ENCODE results near the gene TNFRSF12A.

TNFRSF12A gene

GRCh38 chr16:3020247-3020603 is at the start of gene TNFRSF12A:
Gene TNFRSF12A, plus strand, starts transcription at chr16:3020368. Its CDS starts 30 bp downstream, at chr16:3020398.
- peak; percentile 91 for DNase-seq

GRCh38 chr16:2970563-2970962 is 49.6 kb upstream of the TNFRSF12A start:
- DNase-seq = peak; percentile 47

- DNase-seq = no peak
Observed at GRCh38 chr16:2971134-2971984, 48.8 kb upstream of the TNFRSF12A start.

GRCh38 chr16:2971985-2972784 is 48.0 kb upstream of the TNFRSF12A start:
- peak; percentile 72 for DNase-seq

GRCh38 chr16:2973093-2973492 is 47.1 kb upstream of the TNFRSF12A start:
- DNase-seq = peak; percentile 66

- DNase-seq = no peak
Observed at GRCh38 chr16:2973605-2974318, 46.4 kb upstream of the TNFRSF12A start.

GRCh38 chr16:2974319-2975056 is 45.7 kb upstream of the TNFRSF12A start:
- DNase-seq = no peak

- no peak for DNase-seq
Observed at GRCh38 chr16:2975161-2975795, 44.9 kb upstream of the TNFRSF12A start.

GRCh38 chr16:2976201-2976600 is 44.0 kb upstream of the TNFRSF12A start:
- DNase-seq = no peak

GRCh38 chr16:2976673-2977072 is 43.5 kb upstream of the TNFRSF12A start:
- no peak for DNase-seq

- DNase-seq = peak; percentile 93
Observed at GRCh38 chr16:2977440-2977839, 42.7 kb upstream of the TNFRSF12A start.

GRCh38 chr16:2979669-2980226 is 40.4 kb upstream of the TNFRSF12A start:
- peak; percentile 67 for DNase-seq

- peak; percentile 95 for DNase-seq
Observed at GRCh38 chr16:2980227-2981176, 39.7 kb upstream of the TNFRSF12A start, which contains the start of gene PKMYT1. Gene PKMYT1, minus strand, starts transcription at chr16:2980446. Its CDS starts 789 bp downstream, at chr16:2979657.

GRCh38 chr16:2981177-2981898 is 38.8 kb upstream of the TNFRSF12A start:
- no peak for DNase-seq

- peak; percentile 38 for DNase-seq
Observed at GRCh38 chr16:2981899-2982250, 38.3 kb upstream of the TNFRSF12A start.

GRCh38 chr16:2982402-2982801 is 37.8 kb upstream of the TNFRSF12A start:
- DNase-seq = no peak

- DNase-seq = peak; percentile 92
Observed at GRCh38 chr16:2983706-2984136, 36.4 kb upstream of the TNFRSF12A start.

- peak; percentile 69 for DNase-seq
Observed at GRCh38 chr16:2985462-2985861, 34.7 kb upstream of the TNFRSF12A start.

GRCh38 chr16:2985893-2986355 is 34.2 kb upstream of the TNFRSF12A start:
- peak; percentile 97 for DNase-seq
